NCI-H1092 (cell line): ENCODE measurements around the gene NCAPD2.
A peak's percentile ranks its signal among the peaks of the same experiment; 100 is the strongest.

ENCODE experiments used
- DNase-seq: peaks from one replicate; lab custom pipeline; 2025; lab: John Stamatoyannopoulos, UW

Gene NCAPD2, protein sequence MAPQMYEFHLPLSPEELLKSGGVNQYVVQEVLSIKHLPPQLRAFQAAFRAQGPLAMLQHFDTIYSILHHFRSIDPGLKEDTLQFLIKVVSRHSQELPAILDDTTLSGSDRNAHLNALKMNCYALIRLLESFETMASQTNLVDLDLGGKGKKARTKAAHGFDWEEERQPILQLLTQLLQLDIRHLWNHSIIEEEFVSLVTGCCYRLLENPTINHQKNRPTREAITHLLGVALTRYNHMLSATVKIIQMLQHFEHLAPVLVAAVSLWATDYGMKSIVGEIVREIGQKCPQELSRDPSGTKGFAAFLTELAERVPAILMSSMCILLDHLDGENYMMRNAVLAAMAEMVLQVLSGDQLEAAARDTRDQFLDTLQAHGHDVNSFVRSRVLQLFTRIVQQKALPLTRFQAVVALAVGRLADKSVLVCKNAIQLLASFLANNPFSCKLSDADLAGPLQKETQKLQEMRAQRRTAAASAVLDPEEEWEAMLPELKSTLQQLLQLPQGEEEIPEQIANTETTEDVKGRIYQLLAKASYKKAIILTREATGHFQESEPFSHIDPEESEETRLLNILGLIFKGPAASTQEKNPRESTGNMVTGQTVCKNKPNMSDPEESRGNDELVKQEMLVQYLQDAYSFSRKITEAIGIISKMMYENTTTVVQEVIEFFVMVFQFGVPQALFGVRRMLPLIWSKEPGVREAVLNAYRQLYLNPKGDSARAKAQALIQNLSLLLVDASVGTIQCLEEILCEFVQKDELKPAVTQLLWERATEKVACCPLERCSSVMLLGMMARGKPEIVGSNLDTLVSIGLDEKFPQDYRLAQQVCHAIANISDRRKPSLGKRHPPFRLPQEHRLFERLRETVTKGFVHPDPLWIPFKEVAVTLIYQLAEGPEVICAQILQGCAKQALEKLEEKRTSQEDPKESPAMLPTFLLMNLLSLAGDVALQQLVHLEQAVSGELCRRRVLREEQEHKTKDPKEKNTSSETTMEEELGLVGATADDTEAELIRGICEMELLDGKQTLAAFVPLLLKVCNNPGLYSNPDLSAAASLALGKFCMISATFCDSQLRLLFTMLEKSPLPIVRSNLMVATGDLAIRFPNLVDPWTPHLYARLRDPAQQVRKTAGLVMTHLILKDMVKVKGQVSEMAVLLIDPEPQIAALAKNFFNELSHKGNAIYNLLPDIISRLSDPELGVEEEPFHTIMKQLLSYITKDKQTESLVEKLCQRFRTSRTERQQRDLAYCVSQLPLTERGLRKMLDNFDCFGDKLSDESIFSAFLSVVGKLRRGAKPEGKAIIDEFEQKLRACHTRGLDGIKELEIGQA (N-terminal part only)

DNA sequence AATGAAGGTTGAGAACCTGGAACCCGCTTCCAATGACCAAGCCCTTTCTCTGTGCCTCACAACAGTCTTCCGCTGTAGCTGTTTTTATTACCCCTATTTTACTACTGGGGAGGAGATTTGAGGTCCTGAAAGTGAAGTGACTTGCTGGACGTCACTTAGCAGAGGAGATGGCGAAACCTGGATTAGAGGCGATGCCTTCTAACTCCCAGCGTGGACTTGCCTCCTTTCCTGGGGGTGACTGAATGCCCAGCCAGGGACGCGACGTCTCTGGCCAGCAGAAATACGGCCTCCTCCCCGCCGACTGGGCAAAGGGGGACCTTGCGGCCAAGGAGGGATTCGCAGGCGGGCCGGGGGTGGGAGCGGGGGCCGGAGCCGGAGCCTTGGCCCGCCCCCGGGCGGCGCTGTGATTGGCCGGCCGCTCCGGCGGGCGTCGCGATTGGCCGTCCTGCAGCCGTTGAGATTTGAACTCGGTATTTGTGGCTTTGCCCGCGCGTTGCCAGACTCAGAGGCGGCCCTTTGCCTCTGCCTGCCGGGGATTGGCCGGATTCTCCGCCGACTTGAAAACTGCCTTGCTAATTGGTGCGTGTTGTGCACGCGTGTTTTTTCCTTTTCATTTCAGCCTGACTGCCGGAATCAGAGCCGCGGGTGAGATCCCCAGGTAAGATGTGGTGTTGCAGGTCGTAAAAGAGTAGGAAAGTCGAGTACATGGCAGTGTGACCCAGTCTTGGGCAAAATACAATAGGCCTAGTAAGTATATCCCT, at the start of gene NCAPD2:
Gene NCAPD2, plus strand, starts transcription at position 606 of the 761 bp plus-strand sequence. CDS start 997 bp downstream, outside the sequence.
- peak; percentile 96 for DNase-seq

DNA sequence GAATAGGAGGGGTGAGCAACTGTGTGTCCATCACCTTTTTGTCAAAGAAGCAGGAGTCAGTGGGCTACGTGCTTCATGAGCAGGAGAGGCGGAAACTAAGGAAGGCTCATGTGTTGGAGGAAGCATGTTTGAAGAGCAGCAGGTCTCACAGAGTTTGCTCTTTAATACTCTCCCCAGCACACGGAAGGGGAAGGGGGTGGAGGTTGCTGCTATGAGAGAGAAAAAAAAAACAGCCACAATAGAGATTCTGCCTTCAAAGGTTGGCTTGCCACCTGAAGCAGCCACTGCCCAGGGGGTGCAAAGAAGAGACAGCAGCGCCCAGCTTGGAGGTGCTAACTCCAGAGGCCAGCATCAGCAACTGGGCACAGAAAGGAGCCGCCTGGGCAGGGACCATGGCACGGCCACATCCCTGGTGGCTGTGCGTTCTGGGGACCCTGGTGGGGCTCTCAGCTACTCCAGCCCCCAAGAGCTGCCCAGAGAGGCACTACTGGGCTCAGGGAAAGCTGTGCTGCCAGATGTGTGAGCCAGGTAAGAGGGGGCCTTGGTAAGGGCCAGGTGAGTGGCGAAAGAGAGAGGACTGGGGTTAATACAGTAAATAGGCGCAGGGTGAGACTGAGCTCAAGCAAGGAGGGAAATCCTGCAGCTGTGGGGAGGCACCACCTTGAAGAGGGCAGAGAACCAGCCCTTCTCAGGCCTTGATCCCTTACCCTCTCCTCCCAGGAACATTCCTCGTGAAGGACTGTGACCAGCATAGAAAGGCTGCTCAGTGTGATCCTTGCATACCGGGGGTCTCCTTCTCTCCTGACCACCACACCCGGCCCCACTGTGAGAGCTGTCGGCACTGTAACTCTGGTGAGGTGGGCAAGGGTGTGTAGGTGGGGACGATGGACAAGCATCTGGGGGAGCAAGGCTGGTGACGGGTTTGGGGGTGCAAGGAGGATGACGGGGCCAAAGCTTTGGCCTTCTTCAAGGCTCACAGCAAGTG, 48.9 kb upstream of the NCAPD2 start, which contains the start of gene CD27:
Gene CD27, plus strand, starts transcription at position 252 of the 985 bp plus-strand sequence. Its CDS starts 141 bp downstream, at position 393.
- no peak for DNase-seq

DNA sequence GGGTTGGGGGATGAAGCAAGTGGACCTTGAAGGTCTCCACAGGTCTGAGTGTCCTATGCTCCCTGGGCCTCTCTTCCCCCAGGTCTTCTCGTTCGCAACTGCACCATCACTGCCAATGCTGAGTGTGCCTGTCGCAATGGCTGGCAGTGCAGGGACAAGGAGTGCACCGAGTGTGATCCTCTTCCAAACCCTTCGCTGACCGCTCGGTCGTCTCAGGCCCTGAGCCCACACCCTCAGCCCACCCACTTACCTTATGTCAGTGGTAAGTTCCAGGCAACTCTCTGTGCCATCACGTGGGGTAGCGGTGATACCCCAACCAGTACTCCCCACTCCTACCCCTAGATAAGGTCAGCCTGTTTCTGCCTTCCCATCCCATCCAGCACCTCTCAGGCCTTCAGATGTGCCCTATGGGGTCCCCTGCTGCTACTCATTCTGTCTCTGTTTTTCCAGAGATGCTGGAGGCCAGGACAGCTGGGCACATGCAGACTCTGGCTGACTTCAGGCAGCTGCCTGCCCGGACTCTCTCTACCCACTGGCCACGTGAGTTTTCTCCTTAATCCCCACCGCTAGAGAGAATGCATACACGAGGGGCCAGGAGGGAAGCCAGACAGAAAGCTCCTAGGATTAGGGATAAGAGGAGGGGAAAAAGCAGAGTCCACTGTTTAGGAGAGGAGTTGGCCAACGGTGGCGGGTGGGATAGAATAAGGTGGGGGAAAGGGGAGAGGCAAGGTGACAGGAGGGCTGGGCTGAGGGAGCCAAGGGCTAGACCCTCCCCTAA, 43.6 kb upstream of the NCAPD2 start:
- DNase-seq = no peak

DNA sequence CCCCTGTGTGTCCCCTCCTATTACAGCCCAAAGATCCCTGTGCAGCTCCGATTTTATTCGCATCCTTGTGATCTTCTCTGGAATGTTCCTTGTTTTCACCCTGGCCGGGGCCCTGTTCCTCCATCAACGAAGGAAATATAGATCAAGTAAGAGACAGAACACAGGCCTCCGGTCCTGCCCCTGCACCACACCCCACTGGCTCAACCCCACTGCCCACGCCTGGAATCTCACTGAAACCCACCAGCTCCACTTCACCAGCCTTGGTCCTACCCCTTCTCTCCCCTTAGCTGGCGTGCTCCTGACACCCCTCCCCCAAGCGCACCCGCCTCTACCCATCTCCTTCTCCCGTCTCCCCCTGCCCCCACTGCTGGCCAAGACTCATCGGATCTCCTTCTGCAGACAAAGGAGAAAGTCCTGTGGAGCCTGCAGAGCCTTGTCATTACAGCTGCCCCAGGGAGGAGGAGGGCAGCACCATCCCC, 43.0 kb upstream of the NCAPD2 start:
- no peak for DNase-seq

DNA sequence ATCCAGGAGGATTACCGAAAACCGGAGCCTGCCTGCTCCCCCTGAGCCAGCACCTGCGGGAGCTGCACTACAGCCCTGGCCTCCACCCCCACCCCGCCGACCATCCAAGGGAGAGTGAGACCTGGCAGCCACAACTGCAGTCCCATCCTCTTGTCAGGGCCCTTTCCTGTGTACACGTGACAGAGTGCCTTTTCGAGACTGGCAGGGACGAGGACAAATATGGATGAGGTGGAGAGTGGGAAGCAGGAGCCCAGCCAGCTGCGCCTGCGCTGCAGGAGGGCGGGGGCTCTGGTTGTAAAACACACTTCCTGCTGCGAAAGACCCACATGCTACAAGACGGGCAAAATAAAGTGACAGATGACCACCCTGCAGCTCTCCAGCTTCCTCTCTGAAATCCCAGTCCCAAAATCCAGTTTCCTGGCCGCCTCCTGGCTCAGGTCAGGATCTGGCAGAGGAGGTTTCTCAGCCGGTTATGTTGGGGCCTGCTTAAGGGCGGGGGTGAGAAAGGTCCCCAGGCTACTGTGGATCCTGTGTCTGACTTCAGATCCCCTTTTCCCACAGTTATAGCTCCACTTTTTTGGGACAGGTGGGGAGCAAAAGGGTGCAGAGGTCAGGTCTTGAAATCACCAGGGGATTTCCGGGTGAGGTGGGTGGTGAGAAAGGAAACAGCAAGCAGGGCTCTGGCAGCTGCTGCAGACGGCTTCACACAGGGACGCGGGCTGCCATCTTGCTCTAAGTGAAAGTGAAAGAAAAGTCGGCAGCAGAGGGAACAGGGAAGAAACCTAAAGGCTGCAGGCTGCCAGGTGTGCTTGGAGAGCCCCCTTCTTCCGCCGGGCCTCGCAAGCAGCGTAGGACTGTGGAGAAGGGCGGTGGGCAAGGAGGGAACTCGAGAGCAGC, 42.3 kb upstream of the NCAPD2 start, which contains the start of gene TAPBPL:
Gene TAPBPL, plus strand, starts transcription at position 695 of the 897 bp plus-strand sequence. CDS start 207 bp downstream, outside the sequence.
- DNase-seq = peak; percentile 89

DNA sequence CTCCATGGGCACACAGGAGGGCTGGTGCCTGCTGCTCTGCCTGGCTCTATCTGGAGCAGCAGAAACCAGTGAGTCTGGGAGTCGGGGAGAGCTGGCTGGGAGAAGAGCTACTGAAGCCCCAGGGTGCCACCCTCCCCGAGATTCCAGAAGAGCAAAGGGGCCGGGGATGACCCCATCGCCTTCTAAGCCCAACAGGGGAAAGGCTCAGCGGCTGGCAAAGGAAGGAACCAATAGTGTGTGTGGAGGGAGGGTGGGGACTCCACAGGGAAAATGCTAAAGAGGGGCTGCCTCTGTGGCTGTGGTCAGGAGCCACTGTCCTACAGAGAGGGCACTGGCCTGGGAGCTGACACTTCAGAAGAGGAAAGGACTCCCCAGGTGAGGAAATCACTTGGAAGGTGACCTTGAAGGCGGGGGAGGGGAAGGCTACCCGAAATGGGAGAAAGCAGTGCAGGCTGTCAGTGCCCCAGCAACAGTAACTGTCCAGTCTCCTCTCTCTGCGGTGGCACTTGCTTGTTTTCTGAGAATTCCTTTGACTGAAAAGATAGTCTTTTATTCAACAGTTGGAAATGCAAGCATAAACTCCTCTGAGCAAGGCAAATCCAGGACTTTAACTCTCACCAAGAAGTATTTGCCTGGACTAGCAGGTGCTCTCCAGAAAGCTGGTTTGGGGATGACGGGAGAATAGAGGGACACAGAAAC, 41.5 kb upstream of the NCAPD2 start:
- DNase-seq = no peak

DNA sequence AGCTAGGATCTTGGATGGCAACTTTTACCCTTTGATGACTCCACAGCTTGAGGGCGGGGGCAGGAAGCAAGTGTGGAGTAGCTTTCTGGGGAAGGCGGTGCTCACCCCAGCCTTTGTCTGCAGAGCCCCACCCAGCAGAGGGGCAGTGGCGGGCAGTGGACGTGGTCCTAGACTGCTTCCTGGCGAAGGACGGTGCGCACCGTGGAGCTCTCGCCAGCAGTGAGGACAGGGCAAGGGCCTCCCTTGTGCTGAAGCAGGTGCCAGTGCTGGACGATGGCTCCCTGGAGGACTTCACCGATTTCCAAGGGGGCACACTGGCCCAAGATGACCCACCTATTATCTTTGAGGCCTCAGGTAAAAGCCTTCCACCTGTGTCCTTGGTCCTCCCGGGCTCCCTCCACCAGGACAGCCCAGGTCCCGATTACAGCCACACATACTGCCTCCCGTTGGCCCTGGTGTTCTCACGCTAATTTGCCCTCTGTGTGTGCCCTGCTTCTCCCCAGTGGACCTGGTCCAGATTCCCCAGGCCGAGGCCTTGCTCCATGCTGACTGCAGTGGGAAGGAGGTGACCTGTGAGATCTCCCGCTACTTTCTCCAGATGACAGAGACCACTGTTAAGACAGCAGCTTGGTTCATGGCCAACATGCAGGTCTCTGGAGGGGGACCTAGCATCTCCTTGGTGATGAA, 40.8 kb upstream of the NCAPD2 start:
- DNase-seq = no peak

DNA sequence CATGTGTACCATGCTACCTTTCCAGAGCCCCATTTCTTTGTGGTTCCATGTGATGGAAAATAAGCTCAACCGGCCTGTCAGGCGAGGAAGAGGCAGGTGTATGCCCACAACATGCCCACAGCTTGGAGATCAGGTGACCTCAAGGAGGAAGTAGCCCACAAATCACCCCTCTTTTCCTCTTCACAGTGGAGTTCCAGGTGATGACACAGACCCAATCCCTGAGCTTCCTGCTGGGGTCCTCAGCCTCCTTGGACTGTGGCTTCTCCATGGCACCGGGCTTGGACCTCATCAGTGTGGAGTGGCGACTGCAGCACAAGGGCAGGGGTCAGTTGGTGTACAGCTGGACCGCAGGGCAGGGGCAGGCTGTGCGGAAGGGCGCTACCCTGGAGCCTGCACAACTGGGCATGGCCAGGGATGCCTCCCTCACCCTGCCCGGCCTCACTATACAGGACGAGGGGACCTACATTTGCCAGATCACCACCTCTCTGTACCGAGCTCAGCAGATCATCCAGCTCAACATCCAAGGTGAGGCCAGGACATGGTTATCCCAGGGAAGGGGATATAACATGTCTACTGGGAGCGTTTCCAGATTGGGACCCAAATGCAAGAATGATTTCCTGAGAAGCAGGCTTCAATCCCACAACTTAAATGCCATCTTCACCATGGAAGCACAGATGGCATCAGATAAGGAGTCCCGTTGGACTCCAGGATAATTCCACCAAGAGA, 36.5 kb upstream of the NCAPD2 start:
- no peak for DNase-seq

DNA sequence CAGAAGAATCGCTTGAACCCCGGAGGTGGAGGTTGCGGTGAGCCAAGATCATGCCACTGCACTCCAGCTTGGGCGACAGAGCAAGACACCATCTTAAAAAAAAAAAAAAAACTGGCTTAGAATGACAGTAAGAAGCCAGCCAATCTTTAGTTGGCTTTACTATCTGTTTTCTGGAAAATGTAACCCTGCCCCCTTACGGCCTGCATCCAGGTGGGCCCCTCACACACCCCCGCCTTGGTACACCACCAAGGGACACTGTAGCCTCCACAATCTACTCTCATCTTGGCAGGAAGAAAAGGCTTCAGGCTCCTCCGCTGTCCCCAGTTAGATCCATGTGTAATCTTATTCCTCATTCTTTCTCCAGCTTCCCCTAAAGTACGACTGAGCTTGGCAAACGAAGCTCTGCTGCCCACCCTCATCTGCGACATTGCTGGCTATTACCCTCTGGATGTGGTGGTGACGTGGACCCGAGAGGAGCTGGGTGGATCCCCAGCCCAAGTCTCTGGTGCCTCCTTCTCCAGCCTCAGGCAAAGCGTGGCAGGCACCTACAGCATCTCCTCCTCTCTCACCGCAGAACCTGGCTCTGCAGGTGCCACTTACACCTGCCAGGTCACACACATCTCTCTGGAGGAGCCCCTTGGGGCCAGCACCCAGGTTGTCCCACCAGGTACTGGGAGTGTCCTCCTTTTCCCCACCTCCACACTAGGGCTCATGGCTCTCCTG, 35.5 kb upstream of the NCAPD2 start:
- DNase-seq = no peak

DNA sequence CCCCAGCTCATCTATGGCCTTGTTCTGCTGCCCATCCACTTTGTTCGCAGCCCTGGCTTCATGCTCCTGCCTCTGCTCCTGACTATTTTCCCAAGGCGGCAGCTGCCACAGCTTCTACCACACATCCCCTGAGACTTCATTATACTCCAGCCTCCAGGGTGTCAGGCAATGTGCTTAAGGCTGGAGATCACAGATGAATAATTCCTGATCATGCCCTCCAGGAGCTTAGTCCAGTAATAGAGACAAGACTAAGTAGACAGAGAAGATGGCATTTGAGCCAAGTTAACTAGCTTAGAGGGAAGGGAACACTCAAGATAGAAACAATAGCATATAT, 34.9 kb upstream of the NCAPD2 start:
- DNase-seq = no peak

DNA sequence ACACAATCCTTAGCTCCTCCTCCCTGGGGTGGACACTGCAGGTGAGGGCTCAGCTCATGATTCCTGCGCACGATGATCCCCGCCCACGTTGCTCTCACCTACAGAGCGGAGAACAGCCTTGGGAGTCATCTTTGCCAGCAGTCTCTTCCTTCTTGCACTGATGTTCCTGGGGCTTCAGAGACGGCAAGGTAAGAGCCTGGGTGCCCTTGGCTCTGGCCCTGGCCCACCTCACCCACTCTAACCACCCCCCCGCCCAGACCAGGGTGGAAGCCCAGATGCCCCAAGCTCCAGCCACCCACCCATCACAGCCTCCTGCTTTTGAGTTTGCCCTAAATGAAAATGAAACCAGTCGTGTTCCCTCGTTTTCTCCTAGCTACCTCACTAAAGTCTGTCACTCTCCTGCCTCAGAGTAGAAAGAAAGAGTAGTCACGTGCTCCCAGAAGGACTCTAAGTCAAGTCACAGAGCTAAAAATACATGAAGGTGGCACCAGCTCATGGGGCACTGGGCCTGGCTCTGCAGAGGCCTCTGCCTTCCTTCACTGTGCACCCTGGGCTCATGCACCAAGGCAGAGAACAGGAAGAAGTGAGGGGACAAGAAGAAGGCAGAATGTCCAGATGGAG, 33.0 kb upstream of the NCAPD2 start:
- no peak for DNase-seq

DNA sequence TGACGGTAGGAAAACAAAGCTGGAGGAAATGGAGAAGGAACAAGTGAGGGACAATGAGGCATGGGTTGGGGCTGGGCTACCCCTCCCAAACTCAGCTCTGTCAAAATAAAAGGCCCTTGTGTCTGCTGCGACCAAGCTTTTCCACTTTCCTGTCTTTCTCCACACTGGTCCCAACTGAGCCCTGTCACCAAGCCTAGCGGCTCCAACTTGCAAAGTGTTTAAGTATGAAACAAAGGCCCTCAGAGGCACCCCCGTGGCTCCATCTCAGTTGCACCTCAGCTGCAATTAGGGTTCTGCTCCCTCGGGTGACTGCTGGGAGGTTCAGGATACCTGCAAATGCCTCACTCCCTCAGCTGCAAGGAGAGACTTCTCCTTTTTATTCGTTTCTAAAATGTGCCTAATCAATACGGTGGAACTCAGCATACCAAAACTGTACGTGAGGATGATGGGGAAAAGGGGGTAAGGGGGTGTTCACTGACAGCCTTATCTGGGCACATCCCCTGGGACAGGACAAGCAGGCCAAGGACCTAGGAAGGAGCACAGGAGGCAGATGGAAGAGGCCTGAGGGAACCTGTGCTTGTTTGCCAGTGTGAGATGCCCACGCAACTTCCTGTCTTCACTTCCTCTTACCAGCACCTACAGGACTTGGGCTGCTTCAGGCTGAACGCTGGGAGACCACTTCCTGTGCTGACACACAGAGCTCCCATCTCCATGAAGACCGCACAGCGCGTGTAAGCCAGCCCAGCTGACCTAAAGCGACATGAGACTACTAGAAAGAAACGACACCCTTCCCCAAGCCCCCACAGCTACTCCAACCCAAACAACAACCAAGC, 32.3 kb upstream of the NCAPD2 start:
- no peak for DNase-seq

DNA sequence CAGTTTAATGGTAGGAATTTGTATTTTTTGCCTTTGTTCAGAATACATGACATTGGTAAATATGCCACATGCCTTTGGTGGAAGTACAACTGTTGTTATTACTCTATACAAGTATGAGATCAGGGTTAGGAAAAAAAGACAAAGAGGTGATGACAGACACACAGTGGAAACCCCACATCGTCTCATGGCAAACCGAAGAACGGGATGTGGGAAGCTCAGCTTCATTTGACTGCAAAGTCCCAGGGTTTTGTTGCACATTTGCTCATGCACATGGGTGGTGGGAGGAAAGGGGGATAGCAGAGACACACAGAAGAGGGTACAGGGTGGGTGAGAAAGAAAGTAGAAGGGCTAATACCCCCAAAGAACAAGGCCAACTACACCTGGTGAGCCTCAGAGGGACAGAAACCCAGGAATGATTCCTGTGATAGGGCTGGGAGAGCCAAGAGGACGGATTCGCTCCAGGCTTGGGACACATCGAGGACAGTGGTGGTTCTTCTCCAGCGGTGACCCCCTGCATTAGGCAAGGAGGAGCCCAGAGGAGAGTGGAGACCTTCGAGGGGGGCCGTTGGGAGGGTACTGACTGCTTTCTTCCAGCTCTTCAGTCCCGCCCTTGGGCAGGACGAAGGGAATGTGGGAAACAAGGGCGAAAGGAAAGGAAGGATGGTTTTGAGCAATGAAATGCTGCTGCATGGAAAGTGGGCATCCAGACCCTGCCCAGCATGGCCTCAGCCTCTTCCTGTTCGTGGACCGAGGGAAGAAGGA, 31.5 kb upstream of the NCAPD2 start:
- no peak for DNase-seq
